ENCODE results near the gene VAT1.
A peak's percentile ranks its signal among the peaks of the same experiment; 100 is the strongest.

Gene VAT1

GRCh38 chr17:43027091-43028032 is 5.2 kb upstream of the VAT1 start:
- TF ChIP-seq EZH2 (IDR thresholded peaks at IDR 0.05; ENCODE audit: borderline replicate concordance, low read depth, low read length, severe bottlenecking) (no peak), CTCF (IDR thresholded peaks at IDR 0.05; ENCODE audit: borderline replicate concordance, extremely low read depth, low read length, poor library complexity, severe bottlenecking) (no peak)
- Histone ChIP-seq H3K4me1 (ENCODE audit: insufficient read depth, low read length) (peaks cover 18% of the 10 kb centered on the region), H3K79me2 (ENCODE audit: insufficient read depth, low read length) (no peaks in the 10 kb centered on the region), H3K36me3 (ENCODE audit: insufficient read depth, low read length) (no peaks in the 10 kb centered on the region), H3K9ac (ENCODE audit: low read depth, low read length) (no peak overlapping the region), H2AFZ (ENCODE audit: low read depth, low read length) (no peak overlapping the region), H3K4me2 (ENCODE audit: insufficient read depth, low read length) (no peak overlapping the region), H3K27me3 (ENCODE audit: insufficient read depth, low read length, poor library complexity) (no peaks in the 10 kb centered on the region), H4K20me1 (ENCODE audit: insufficient read depth, low read length) (no peaks in the 10 kb centered on the region), H3K4me3 (ENCODE audit: low read depth in 1 of 2, low read length in 2 of 2) (no peak overlapping the region), H3K27ac (ENCODE audit: low read length) (no peak overlapping the region), H3K9me3 (ENCODE audit: insufficient read depth, low read length, severe bottlenecking) (no peaks in the 10 kb centered on the region)
- DNase-seq: no peak
- ATAC-seq (ENCODE audit: insufficient read depth, low read depth): no peak

GRCh38 chr17:43026595-43026994 is 4.4 kb upstream of the VAT1 start:
- H3K4me2 ChIP-seq (ENCODE audit: insufficient read depth, low read length): no peak overlapping the region
- no peak overlapping the region for H3K27ac ChIP-seq (ENCODE audit: low read length)

GRCh38 chr17:43025766-43026537 is 3.8 kb upstream of the VAT1 start:
- Histone ChIP-seq H3K27me3 (ENCODE audit: insufficient read depth, low read length, poor library complexity) (peaks cover 6% of the 10 kb centered on the region), H4K20me1 (ENCODE audit: insufficient read depth, low read length) (no peaks in the 10 kb centered on the region), H3K4me3 (ENCODE audit: low read depth in 1 of 2, low read length in 2 of 2) (no peak overlapping the region; a peak in 1 of 4 replicates), H3K79me2 (ENCODE audit: insufficient read depth, low read length) (no peaks in the 10 kb centered on the region), H3K27ac (ENCODE audit: low read length) (no peak overlapping the region), H3K9me3 (ENCODE audit: insufficient read depth, low read length, severe bottlenecking) (no peaks in the 10 kb centered on the region), H3K36me3 (ENCODE audit: insufficient read depth, low read length) (no peaks in the 10 kb centered on the region), H3K4me1 (ENCODE audit: insufficient read depth, low read length) (peaks cover 30% of the 10 kb centered on the region), H3K4me2 (ENCODE audit: insufficient read depth, low read length) (peak overlapping the region; percentile 96; the same call in 1 of the 2 replicates), H2AFZ (ENCODE audit: low read depth, low read length) (no peak overlapping the region; the same call in 1 of the 2 replicates), H3K9ac (ENCODE audit: low read depth, low read length) (peak overlapping the region; percentile 63; the same call in 1 of the 2 replicates)
- no peak for TF ChIP-seq EZH2 (IDR thresholded peaks at IDR 0.05; ENCODE audit: borderline replicate concordance, low read depth, low read length, severe bottlenecking)
- no peak for TF ChIP-seq CTCF (IDR thresholded peaks at IDR 0.05; ENCODE audit: borderline replicate concordance, extremely low read depth, low read length, poor library complexity, severe bottlenecking)
- no peak for ATAC-seq (ENCODE audit: insufficient read depth, low read depth)
- no peak for DNase-seq

More at GRCh38 chr17:43026595-43026994, 4.4 kb upstream of the VAT1 start:
- H3K4me1 ChIP-seq (ENCODE audit: insufficient read depth, low read length): peaks cover 24% of the 10 kb centered on the region
- H3K79me2 ChIP-seq (ENCODE audit: insufficient read depth, low read length): no peaks in the 10 kb centered on the region
- H3K9ac ChIP-seq (ENCODE audit: low read depth, low read length): no peak overlapping the region
- DNase-seq (no peak), ATAC-seq (ENCODE audit: insufficient read depth, low read depth) (no peak)
- no peaks in the 10 kb centered on the region for H3K9me3 ChIP-seq (ENCODE audit: insufficient read depth, low read length, severe bottlenecking)
- TF ChIP-seq CTCF (IDR thresholded peaks at IDR 0.05; ENCODE audit: borderline replicate concordance, extremely low read depth, low read length, poor library complexity, severe bottlenecking) (no peak), EZH2 (IDR thresholded peaks at IDR 0.05; ENCODE audit: borderline replicate concordance, low read depth, low read length, severe bottlenecking) (no peak)
- peaks cover 6% of the 10 kb centered on the region for H3K27me3 ChIP-seq (ENCODE audit: insufficient read depth, low read length, poor library complexity)
- no peak overlapping the region for H3K4me3 ChIP-seq (ENCODE audit: low read depth in 1 of 2, low read length in 2 of 2)
- no peaks in the 10 kb centered on the region for H4K20me1 ChIP-seq (ENCODE audit: insufficient read depth, low read length)
- no peak overlapping the region for H2AFZ ChIP-seq (ENCODE audit: low read depth, low read length)
- no peaks in the 10 kb centered on the region for H3K36me3 ChIP-seq (ENCODE audit: insufficient read depth, low read length)
